Hematopoietic multipotent progenitor cell treated with erythropoietin and hydrocortisone succinate and interleukin-3 and kit ligand, for 6 days (in vitro differentiated cells): ENCODE data around the gene AP5Z1.

Experiments
- DNase-seq: peaks from one replicate; pipeline ENCODE4 v3.0.0-alpha.2; 2015

AP5Z1 gene

GRCh38 chr7:4824120-4824775 is 48.8 kb downstream of the AP5Z1 start:
- DNase-seq = no peak

- DNase-seq = no peak
These were observed 49.7 kb downstream of the AP5Z1 start for GRCh38 chr7:4825081-4825480.

- no peak for DNase-seq
These were observed 53.4 kb downstream of the AP5Z1 start for GRCh38 chr7:4828720-4829383.

- DNase-seq = peak; percentile 92
These were observed 54.8 kb downstream of the AP5Z1 start for GRCh38 chr7:4830176-4830575.

- DNase-seq = no peak
These were observed 56.5 kb downstream of the AP5Z1 start for GRCh38 chr7:4831723-4832495.

GRCh38 chr7:4832711-4833110 is 57.3 kb downstream of the AP5Z1 start:
- no peak for DNase-seq

- DNase-seq = no peak
These were observed 57.8 kb downstream of the AP5Z1 start for GRCh38 chr7:4833176-4833575.

- no peak for DNase-seq
These were observed 58.5 kb downstream of the AP5Z1 start for GRCh38 chr7:4833691-4834600.

GRCh38 chr7:4834601-4835397 is 59.4 kb downstream of the AP5Z1 start:
- no peak for DNase-seq

GRCh38 chr7:4835398-4836205 is 60.2 kb downstream of the AP5Z1 start:
- no peak for DNase-seq

- DNase-seq = no peak
These were observed 60.8 kb downstream of the AP5Z1 start for GRCh38 chr7:4836206-4836661.

GRCh38 chr7:4837041-4837802 is 61.8 kb downstream of the AP5Z1 start:
- DNase-seq = no peak

- no peak for DNase-seq
These were observed 62.6 kb downstream of the AP5Z1 start for GRCh38 chr7:4837803-4838625.

- DNase-seq = no peak
These were observed 63.4 kb downstream of the AP5Z1 start for GRCh38 chr7:4838626-4839334.

GRCh38 chr7:4840079-4840501 is 64.7 kb downstream of the AP5Z1 start:
- DNase-seq = no peak
